Fibroblast of the aortic adventitia (primary cell): Measurements from ENCODE around the gene C2orf92. TPM values are rescaled to one million over a fixed set of nuclear protein-coding genes. Genes with fewer than 3 reads are reported as not detected.
"Not testable (repeated sequence)": the region's sequence is repeated elsewhere in the genome, so short reads cannot be mapped to it uniquely, and the experiment has no call there.

Source experiments
- DNase-seq: peaks from one replicate; pipeline ENCODE4 v3.0.0-alpha.2; 2010; ENCODE audit warnings: low read depth
- H3K4me3 ChIP-seq: 2 replicates; pipeline ENCODE4 v1.5.1; 2011; ENCODE audit warnings: low read depth, mild to moderate bottlenecking, control low read depth, low read length, moderate library complexity
- CTCF ChIP-seq: IDR thresholded peaks from 2 replicates; pipeline ENCODE4 v1.5.1; 2011; ENCODE audit warnings: mild to moderate bottlenecking, low read length, control low read depth, inconsistent platforms; ENCODE audit not compliant: insufficient read depth
- total RNA-seq: library from RNA; depleted of rRNA; stranded (reverse); fragments of >200 nt; gene quantifications from 2 replicates; pipeline ENCODE4 v1.2.3, GENCODE V29; 2012; ENCODE audit warnings: low replicate concordance

The C2orf92 gene
- total RNA-seq, 1 donor: 2.0 TPM

DNA sequence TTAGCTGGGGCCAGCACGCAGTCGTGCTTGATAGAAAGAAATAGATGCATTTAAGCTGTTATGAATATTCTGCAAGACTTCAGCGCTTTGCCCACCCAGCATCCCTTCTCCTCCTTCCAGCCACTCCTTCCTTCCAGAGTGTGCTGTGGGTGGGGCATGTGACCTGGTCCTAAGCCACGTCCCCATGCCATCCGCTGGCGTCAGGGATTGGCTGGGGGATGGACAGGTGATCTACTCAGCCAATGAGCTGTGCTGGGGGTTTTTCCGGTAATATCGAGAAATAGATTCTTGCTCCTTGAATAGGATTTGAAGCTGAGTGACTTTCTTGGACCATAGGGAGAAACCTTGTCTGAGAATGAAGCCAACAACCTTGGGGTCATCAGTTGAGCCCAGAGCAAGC is 39.1 kb downstream of the C2orf92 start:
- no peak for DNase-seq
- H3K4me3 ChIP-seq: no peak overlapping the region
- no peak for TF ChIP-seq CTCF

DNA sequence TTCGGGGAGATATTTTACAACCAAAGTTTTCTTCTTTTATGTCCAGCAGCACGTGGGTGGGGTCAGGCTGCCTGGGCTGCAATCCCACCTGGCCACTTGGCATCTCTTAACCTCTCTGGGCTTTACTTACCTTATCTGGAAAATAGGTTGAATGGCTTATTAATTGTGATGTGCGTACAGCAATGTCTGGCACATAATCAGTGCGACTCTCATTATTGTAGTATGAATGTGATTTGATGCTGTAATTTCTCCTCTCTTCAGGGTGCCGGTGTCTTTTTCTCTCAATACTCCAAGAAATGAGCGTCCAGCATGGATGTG is 41.8 kb downstream of the C2orf92 start:
- DNase-seq: no peak
- no peak overlapping the region for H3K4me3 ChIP-seq
- TF ChIP-seq CTCF: no peak

DNA sequence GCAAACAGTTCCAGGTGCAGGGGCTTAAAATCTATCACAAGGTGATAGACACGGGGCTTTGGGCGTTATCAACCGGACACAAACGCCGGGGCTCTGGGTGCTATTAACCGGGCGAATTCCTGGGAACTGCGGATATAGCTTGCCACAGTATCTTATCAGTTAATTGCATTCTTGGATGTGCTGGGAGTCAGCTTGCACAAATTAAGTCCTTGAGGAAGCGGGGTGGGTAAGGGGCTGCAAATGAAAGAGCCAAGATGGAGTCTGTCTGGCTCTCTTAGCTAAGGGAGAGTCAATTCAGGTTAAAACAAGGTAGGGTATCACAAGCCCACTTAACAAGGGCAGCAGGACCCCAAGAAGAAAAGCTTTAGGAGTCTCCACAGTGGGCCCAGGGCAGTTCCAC is 42.7 kb downstream of the C2orf92 start:
- H3K4me3 ChIP-seq, DNase-seq: not testable (repeated sequence)

DNA sequence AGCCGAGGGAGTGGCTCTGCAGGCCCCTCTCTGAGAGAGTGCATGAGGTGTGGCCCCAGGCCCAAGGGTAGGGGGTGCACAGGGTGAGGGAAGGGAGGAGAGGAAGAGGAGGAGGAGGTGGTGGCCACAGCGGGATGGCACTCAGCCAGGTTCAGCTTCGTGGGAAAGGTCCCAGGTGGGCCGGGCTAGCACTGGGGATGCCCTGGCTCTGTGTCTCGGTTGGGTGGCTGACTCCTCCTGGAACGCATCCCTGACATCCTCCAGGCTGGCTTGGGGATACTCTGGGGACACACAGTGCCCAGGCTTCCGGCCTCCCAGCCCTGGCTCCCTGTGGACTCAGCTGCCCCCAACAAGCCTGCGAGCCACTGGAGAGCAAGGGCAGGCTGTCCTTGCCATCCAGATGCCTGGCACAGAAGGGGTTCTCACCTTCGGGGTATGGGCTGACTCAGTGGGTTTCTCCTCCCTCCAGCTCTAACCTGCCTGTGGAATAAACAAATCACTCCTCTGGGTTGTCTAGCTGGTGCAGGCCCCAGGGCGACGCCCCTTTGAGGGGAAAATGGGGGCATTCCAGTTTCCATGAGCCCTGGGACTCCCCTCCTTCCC is 43.3 kb downstream of the C2orf92 start:
- TF ChIP-seq CTCF: no peak
- DNase-seq: no peak
- H3K4me3 ChIP-seq: no peak overlapping the region

DNA sequence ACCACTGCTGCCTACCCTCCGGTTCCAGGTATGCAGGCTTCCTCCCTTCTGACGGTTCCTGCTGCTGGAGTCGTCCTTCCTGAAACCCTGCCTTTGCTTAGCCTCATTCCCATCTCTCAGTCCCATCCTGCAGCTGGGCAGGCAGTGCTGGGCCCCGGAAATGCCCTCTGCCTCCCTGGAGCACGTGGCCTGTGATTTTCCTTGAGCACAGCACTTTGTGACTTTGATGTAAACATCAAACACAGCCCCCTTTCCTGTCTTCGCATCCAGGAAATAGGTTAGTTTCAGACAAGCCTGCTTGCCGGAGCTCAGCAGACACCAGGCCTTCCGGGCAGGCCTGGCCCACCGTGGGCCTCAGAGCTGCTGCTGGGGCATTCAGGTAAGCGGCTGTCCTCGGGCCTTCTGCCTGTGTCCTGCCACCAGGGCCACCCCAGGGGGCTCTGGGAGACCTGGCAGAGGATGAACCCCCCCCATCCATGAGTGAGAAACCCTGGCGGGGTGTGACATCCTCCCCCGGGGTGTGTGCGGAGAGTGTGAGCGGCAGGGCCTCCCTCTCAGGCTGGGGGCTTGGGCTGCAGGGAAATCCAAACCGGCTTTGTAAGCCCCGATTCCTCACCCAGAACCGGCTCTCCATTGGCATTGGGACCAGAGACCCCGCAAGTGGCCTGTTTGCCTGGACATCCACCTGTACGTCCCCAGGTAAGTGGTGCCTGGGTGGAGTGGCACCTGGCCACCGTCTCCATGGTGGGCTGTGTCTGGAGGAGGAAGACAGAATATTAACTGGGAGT is 44.0 kb downstream of the C2orf92 start, which contains the start of gene ZAP70:
Gene ZAP70 (plus strand): TSS at position 281 of the 788 bp plus-strand sequence. CDS start 10,461 bp downstream, outside the sequence.
- TF ChIP-seq CTCF: no peak
- no peak for DNase-seq
- no peak within 1 kb of the TSS for H3K4me3 ChIP-seq

DNA sequence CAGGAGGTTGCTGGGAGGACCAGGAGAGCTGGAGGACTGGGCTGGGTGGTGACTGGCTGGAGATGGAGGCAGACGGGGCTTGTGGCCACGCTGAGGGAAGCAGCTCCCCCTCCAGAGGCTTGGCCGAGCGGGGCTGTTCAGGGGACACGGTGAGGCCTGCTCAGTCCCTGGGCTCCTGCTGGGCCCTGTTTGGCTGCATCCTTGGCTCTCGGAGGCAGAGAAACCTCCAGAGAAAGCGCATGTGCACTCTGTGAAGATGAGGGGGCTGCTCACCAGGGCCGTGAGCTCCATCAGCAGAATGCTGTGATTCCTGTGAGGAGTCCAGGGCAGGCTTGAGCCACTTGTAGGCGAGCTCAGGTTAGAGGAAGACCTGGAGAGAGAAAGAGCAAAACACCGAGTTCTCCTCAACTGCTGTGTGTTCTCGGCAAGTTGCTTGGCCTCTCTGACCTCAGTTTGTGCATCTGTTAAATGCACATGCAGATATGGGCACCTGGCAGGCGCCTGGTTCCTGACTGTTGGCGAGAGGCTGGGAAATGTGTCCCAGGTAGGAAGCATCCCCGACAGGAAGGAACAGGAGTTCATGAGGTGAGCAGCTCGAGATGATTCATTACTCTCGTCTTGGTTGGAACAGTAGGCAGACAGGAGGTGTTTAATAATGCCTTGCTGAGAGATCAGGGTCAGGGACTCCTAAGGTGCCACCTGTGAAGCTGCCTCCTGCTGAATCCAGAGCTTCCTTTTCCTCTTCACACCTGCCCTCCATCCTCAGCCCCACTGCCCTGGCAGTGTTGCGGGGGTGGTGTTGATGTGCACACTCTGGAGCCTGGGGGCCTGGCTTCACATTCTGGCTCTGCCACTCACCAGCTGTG is 44.8 kb downstream of the C2orf92 start:
- TF ChIP-seq CTCF: no peak
- H3K4me3 ChIP-seq: no peak overlapping the region
- no peak for DNase-seq
